Right renal pelvis (tissue), 4 donors: ENCODE results near the gene MYO15B. TPM values are rescaled to one million over a fixed set of nuclear protein-coding genes. Genes with fewer than 3 reads are reported as not detected.

Experiments used
- DNase-seq, 4 donors: peaks; one replicate each; pipeline ENCODE4 v3.0.0-alpha.2; 2013; ENCODE audit warnings: low read depth in 4 of 4, low spot score in 3 of 4, missing footprints in 1 of 4
- polyA plus RNA-seq, 4 donors: library from polyadenylated mRNA; unstranded; fragments of 120-200 nt; gene quantifications; one replicate each; pipeline ENCODE4 v1.2.1, GENCODE V29; 2013; ENCODE audit not compliant: insufficient read length in 4 of 4

MYO15B gene
- polyA plus RNA-seq, 4 donors, result 97.6 to 182 (median 151) TPM

GRCh38 chr17:75596320-75597087 lies 8.9 kb downstream of the MYO15B start:
- no peak for DNase-seq

GRCh38 chr17:75601057-75601987 lies 13.7 kb downstream of the MYO15B start:
- no peak for DNase-seq

GRCh38 chr17:75602644-75603043 lies 15.0 kb downstream of the MYO15B start:
- DNase-seq, result no peak

GRCh38 chr17:75603123-75603522 lies 15.5 kb downstream of the MYO15B start:
- no peak for DNase-seq

GRCh38 chr17:75604034-75604695 lies 16.6 kb downstream of the MYO15B start:
- DNase-seq, result no peak

- DNase-seq, result no peak
Measured at GRCh38 chr17:75605790-75606189, 18.2 kb downstream of the MYO15B start.

GRCh38 chr17:75607086-75607485 lies 19.5 kb downstream of the MYO15B start:
- DNase-seq, result no peak

- no peak for DNase-seq
Measured at GRCh38 chr17:75610103-75610984, 22.7 kb downstream of the MYO15B start.

GRCh38 chr17:75611851-75612429 lies 24.3 kb downstream of the MYO15B start:
- DNase-seq, result no peak

- no peak for DNase-seq
Measured at GRCh38 chr17:75612906-75613626, 25.5 kb downstream of the MYO15B start.

- DNase-seq, result no peak
Measured at GRCh38 chr17:75614006-75614405, 26.4 kb downstream of the MYO15B start.

GRCh38 chr17:75614556-75615270 lies 27.1 kb downstream of the MYO15B start:
- DNase-seq, result no peak

- no peak for DNase-seq
Measured at GRCh38 chr17:75615301-75615700, 27.7 kb downstream of the MYO15B start.

GRCh38 chr17:75616521-75617122 lies 29.0 kb downstream of the MYO15B start:
- no peak for DNase-seq

GRCh38 chr17:75617218-75617617 lies 29.6 kb downstream of the MYO15B start:
- DNase-seq, result no peak

- no peak for DNase-seq
Measured at GRCh38 chr17:75617675-75618074, 30.1 kb downstream of the MYO15B start.

GRCh38 chr17:75619506-75620431 lies 32.2 kb downstream of the MYO15B start:
- DNase-seq, result no peak
